IMR-90 (cell line): Measurements from ENCODE around the gene MYOF. TPM values are rescaled to one million over a fixed set of nuclear protein-coding genes. Genes with fewer than 3 reads are reported as not detected.

Experiments used
- ATAC-seq: fragments of 200-7000 bp; cut with Tn5 transposase; 2 replicates; pipeline ENCODE4 v1.9.1; 2020; ENCODE audit warnings: low read depth, mild to moderate bottlenecking, moderate library complexity
- BruUV-seq: library from RNA; stranded (reverse); fragments of 400-500 nt; replicated peaks from 2 replicates; lab custom pipeline; 2021; lab: Mats Ljungman, UMichigan
- CTCF ChIA-PET: fragments of 300-600 bp; formaldehyde crosslinking; extraction: SDS; loops from one replicate; lab custom pipeline; 2021; ENCODE audit warnings: antibody characterized with exemption; lab: Yijun Ruan, JAX
- POLR2A ChIA-PET: fragments of 300-600 bp; sonication (Branson Sonifier 250); formaldehyde crosslinking; loops from one replicate; lab custom pipeline; 2022; ENCODE audit warnings: antibody characterized with exemption; ENCODE audit not compliant: unreplicated experiment; lab: Charles Lee
- DNase-seq: peaks from one replicate; pipeline ENCODE4 v3.0.0; 2013
- H2AFZ ChIP-seq: replicated peaks from 2 replicates; pipeline ENCODE3; 2013; ENCODE audit warnings: low read length, mild to moderate bottlenecking; ENCODE audit not compliant: poor library complexity
- H2AK5ac ChIP-seq: 2 replicates; pipeline ENCODE4 v1.6.1; 2013; ENCODE audit warnings: low read depth, low read length, inconsistent platforms
- H2AK9ac ChIP-seq: replicated peaks from 2 replicates; pipeline ENCODE3; 2013; ENCODE audit warnings: mild to moderate bottlenecking, low read depth, low read length, moderate library complexity; ENCODE audit not compliant: poor library complexity
- H2BK120ac ChIP-seq: 2 replicates; pipeline ENCODE4 v1.6.1; 2013; ENCODE audit warnings: low read depth, low read length, inconsistent platforms
- H2BK15ac ChIP-seq: 3 replicates; pipeline ENCODE4 v1.6.1; 2013; ENCODE audit warnings: low read depth, low read length, inconsistent platforms
- H2BK20ac ChIP-seq: 2 replicates; pipeline ENCODE4 v1.6.1; 2013; ENCODE audit warnings: low read depth, mild to moderate bottlenecking, inconsistent platforms, low read length, moderate library complexity
- H2BK5ac ChIP-seq: 2 replicates; pipeline ENCODE4 v1.6.1; 2013; ENCODE audit warnings: mild to moderate bottlenecking, low read depth, low read length, inconsistent platforms; ENCODE audit not compliant: poor library complexity, severe bottlenecking
- H3K14ac ChIP-seq: replicated peaks from 2 replicates; pipeline ENCODE4 v1.6.1; 2013; ENCODE audit warnings: low read depth, low read length, inconsistent platforms
- H3K18ac ChIP-seq: 2 replicates; pipeline ENCODE4 v1.6.1; 2013; ENCODE audit warnings: low read depth, low read length, control low read depth
- H3K23ac ChIP-seq: 2 replicates; pipeline ENCODE4 v1.6.1; 2013; ENCODE audit warnings: low read depth, low read length, inconsistent platforms
- H3K27ac ChIP-seq: 2 replicates; pipeline ENCODE4 v1.5.1; 2013; ENCODE audit warnings: mild to moderate bottlenecking, control low read depth, low read length; ENCODE audit not compliant: insufficient read depth
- H3K27me3 ChIP-seq: 2 replicates; pipeline ENCODE4 v1.6.1; 2013; ENCODE audit warnings: low read length; ENCODE audit not compliant: control insufficient read depth, insufficient read depth
- H3K36me3 ChIP-seq: 2 replicates; pipeline ENCODE4 v1.6.1; 2013; ENCODE audit warnings: low read length, mixed read lengths; ENCODE audit not compliant: control insufficient read depth, insufficient read depth
- H3K4ac ChIP-seq: 2 replicates; pipeline ENCODE4 v1.6.1; 2013; ENCODE audit warnings: low read depth, low read length, inconsistent platforms
- H3K4me1 ChIP-seq: 2 replicates; pipeline ENCODE4 v1.6.1; 2013; ENCODE audit warnings: low read length, mixed read lengths; ENCODE audit not compliant: control insufficient read depth, insufficient read depth
- H3K4me2 ChIP-seq: 2 replicates; pipeline ENCODE4 v1.6.1; 2013; ENCODE audit warnings: low read depth, mild to moderate bottlenecking, control low read depth, low read length, moderate library complexity
- H3K4me3 ChIP-seq: 2 replicates; pipeline ENCODE4 v1.5.1; 2013; ENCODE audit warnings: low read depth, mild to moderate bottlenecking, control low read depth, low read length, moderate library complexity; ENCODE audit not compliant: insufficient read depth
- H3K56ac ChIP-seq: 2 replicates; pipeline ENCODE4 v1.6.1; 2013; ENCODE audit warnings: low read length, inconsistent platforms; ENCODE audit not compliant: insufficient read depth; ENCODE audit errors: extremely low read depth
- H3K79me1 ChIP-seq, 2 experiments: 2 replicates each; pipeline ENCODE4 v1.6.1; 2013; ENCODE audit warnings: low read length in 2 of 2, inconsistent platforms in 1 of 2, low read depth in 1 of 2
- H3K9ac ChIP-seq: 2 replicates; pipeline ENCODE4 v1.6.1; 2013; ENCODE audit warnings: low read depth, low read length, control low read depth
- H3K9me1 ChIP-seq: 2 replicates; pipeline ENCODE4 v1.6.1; 2013; ENCODE audit warnings: low read length, inconsistent platforms; ENCODE audit not compliant: insufficient read depth
- H3K9me3 ChIP-seq: 2 replicates; pipeline ENCODE4 v1.6.1; 2013; ENCODE audit warnings: low read length; ENCODE audit not compliant: control insufficient read depth, insufficient read depth
- H4K20me1 ChIP-seq: 2 replicates; pipeline ENCODE4 v1.6.1; 2013; ENCODE audit warnings: low read length, inconsistent platforms; ENCODE audit not compliant: insufficient read depth
- H4K5ac ChIP-seq: 2 replicates; pipeline ENCODE4 v1.6.1; 2013; ENCODE audit warnings: mild to moderate bottlenecking, low read depth, low read length, control low read depth
- H4K8ac ChIP-seq, 2 experiments: 2 replicates each; pipeline ENCODE4 v1.6.1; 2013; ENCODE audit warnings: low read depth in 2 of 2, low read length in 2 of 2, control low read depth in 1 of 2, inconsistent platforms in 1 of 2
- H4K91ac ChIP-seq: 2 replicates; pipeline ENCODE4 v1.6.1; 2013; ENCODE audit warnings: low read depth, low read length, inconsistent platforms; ENCODE audit not compliant: insufficient read depth
- CEBPB ChIP-seq: IDR thresholded peaks from 2 replicates; pipeline ENCODE4 v1.6.1; 2012; ENCODE audit warnings: low read depth, low read length, improper control_type of control experiment
- CTCF ChIP-seq: conservative IDR thresholded peaks from 2 replicates; pipeline ENCODE4 v1.5.1; 2012; ENCODE audit warnings: mild to moderate bottlenecking, low read depth, low read length, improper control_type of control experiment
- ELK1 ChIP-seq: fragments of 150-350 bp; IDR thresholded peaks from 2 replicates; pipeline ENCODE4 v1.6.1; 2016; ENCODE audit warnings: low read depth, mild to moderate bottlenecking, low read length, moderate library complexity, borderline replicate concordance
- FOS ChIP-seq: fragments of 150-350 bp; IDR thresholded peaks from 2 replicates; pipeline ENCODE4 v1.6.1; 2016; ENCODE audit warnings: low read depth, low read length
- MAFK ChIP-seq: IDR thresholded peaks from 2 replicates; pipeline ENCODE4 v1.6.1; 2012; ENCODE audit warnings: low read depth, low read length, improper control_type of control experiment
- MAZ ChIP-seq: IDR thresholded peaks from 2 replicates; pipeline ENCODE4 v1.6.1; 2012; ENCODE audit warnings: low read depth, mild to moderate bottlenecking, low read length, improper control_type of control experiment, moderate library complexity, borderline replicate concordance
- MXI1 ChIP-seq: IDR thresholded peaks from 2 replicates; pipeline ENCODE4 v1.6.1; 2012; ENCODE audit warnings: low read depth, mild to moderate bottlenecking, low read length, moderate library complexity, borderline replicate concordance
- USF2 ChIP-seq: fragments of 150-350 bp; IDR thresholded peaks from 2 replicates; pipeline ENCODE4 v1.6.1; 2017; ENCODE audit warnings: mild to moderate bottlenecking, antibody characterized with exemption, low read length, low read depth
- WGBS, 2 experiments: methylation state at CpG; one replicate each; pipeline versions ENCODE4 v1.1.5 to v1.1.7; 2013; ENCODE audit warnings: missing lambda C conversion rate in 2 of 2; ENCODE audit not compliant: insufficient read length in 1 of 2; ENCODE audit errors: extremely low coverage in 2 of 2; 5-methylcytosine and 5-hydroxymethylcytosine counted together
- dilution Hi-C: fragments of 300-500 bp; cut with HindIII; formaldehyde crosslinking; loops from one replicate; pipeline ENCODE4 v1.14.3; 2018; ENCODE audit warnings: low sequenced_read_pairs; ENCODE audit not compliant: unreplicated experiment
- in situ Hi-C: fragments of 300-500 bp; cut with MboI; formaldehyde crosslinking; loops from 3 replicates; pipeline ENCODE4 v1.14.3; 2019; ENCODE audit warnings: low sequenced_read_pairs, inconsistent platforms, mixed read lengths
- intact Hi-C: fragments of 100-400 bp; cut with micrococcal nuclease; formaldehyde crosslinking; loops from 2 replicates; pipeline ENCODE4 v1.10.0; 2022
- polyA plus RNA-seq, 3 experiments: library from polyadenylated mRNA; depleted of rRNA; stranded (reverse); fragments of >200 nt; gene quantifications; 2 replicates each; pipeline ENCODE4 v1.2.3, GENCODE V29; 2012; ENCODE audit warnings: low replicate concordance in 1 of 3
- total RNA-seq: library from RNA; depleted of rRNA; stranded (reverse); fragments of >200 nt; gene quantifications from 2 replicates; pipeline ENCODE4 v1.2.3, GENCODE V29; 2012

The MYOF gene
- total and polyA plus RNA-seq, 2 of the 4 experiments (the other 2 are of a cell fraction) = 221 to 281 TPM

- TF ChIP-seq ELK1 = no peak
- TF ChIP-seq FOS = no peak
- TF ChIP-seq MXI1 = peak; percentile 43; the same call in 1 of the 2 replicates
Measured at GRCh38 chr10:93482145-93482834, at the start of gene MYOF (continued).

- POLR2A ChIA-PET = no interaction called here
- Histone ChIP-seq H4K91ac (no peak overlapping the region), H3K18ac (no peak overlapping the region), H2AK5ac (no peak overlapping the region), H3K27me3 (no peaks in the 10 kb centered on the region), H4K5ac (no peak overlapping the region), H3K56ac (no peak overlapping the region), H4K20me1 (no peaks in the 10 kb centered on the region), H3K9ac (no peak overlapping the region), H3K9me3 (no peaks in the 10 kb centered on the region), H3K4ac (no peak overlapping the region), H4K8ac (no peak overlapping the region), H3K36me3 (peaks cover 7% of the 10 kb centered on the region; the same call in 1 of the 2 replicates), H2BK20ac (no peak overlapping the region), H2AFZ (no peak overlapping the region), H2BK5ac (no peak overlapping the region), H2BK15ac (no peak overlapping the region), H3K27ac (no peak overlapping the region), H3K14ac (no peak overlapping the region), H3K4me3 (no peak overlapping the region), H3K4me1 (peaks cover 5% of the 10 kb centered on the region), H3K9me1 (peaks cover 3% of the 10 kb centered on the region; the same call in 1 of the 2 replicates), H2BK120ac (no peak overlapping the region), H3K23ac (no peak overlapping the region), H3K79me1 (peaks cover 0 to 8% of the 10 kb centered on the region in 2 experiments; a peak in 2 of 4 replicates), H3K4me2 (no peak overlapping the region), H2AK9ac (no peak overlapping the region)
- in situ Hi-C loops (loop anchor here (10.0 to 25.0 kb wide), 2 partner anchors 434 to 631 kb away; no protein-coding TSS in a partner anchor), intact Hi-C loops (no loop called here), dilution Hi-C loops (no loop called here)
- 100% methylated on average over 2 of the region's 4 CpGs; no CpG with 5 or more reads in 1 of the 2 experiments for WGBS, 2 experiments
- CTCF ChIA-PET = no interaction called here
- TF ChIP-seq MAFK (no peak), MAZ (no peak), CTCF (no peak), CEBPB (no peak), USF2 (no peak), FOS (no peak), MXI1 (no peak)
- no TSS peak for BruUV-seq
- DNase-seq = no peak
- no peak for ATAC-seq
Measured at GRCh38 chr10:93518531-93518930, 36.4 kb upstream of the MYOF start.
